ENCODE results near the gene KIAA0040.

DNA sequence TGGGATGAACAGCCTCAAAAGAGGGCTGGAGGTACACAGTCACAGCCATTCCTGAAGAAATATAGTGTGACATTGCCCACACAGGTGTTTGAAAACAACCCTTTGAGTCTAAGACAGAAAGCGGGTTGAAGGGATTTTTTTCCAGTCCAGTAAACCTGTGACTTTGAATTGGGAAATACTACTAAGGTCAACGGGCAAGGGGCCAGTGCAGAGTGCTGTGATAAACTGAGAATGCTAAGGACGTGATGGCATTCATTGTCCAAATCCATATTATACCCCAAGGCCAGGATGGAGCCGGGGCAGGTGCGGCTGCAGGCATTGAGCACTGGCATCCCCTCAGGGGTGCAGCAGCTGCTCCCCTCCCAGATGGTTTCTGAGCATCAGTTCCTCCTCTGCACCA, 36.6 kb downstream of the KIAA0040 start:
- TF ChIP-seq, protein P1, sequence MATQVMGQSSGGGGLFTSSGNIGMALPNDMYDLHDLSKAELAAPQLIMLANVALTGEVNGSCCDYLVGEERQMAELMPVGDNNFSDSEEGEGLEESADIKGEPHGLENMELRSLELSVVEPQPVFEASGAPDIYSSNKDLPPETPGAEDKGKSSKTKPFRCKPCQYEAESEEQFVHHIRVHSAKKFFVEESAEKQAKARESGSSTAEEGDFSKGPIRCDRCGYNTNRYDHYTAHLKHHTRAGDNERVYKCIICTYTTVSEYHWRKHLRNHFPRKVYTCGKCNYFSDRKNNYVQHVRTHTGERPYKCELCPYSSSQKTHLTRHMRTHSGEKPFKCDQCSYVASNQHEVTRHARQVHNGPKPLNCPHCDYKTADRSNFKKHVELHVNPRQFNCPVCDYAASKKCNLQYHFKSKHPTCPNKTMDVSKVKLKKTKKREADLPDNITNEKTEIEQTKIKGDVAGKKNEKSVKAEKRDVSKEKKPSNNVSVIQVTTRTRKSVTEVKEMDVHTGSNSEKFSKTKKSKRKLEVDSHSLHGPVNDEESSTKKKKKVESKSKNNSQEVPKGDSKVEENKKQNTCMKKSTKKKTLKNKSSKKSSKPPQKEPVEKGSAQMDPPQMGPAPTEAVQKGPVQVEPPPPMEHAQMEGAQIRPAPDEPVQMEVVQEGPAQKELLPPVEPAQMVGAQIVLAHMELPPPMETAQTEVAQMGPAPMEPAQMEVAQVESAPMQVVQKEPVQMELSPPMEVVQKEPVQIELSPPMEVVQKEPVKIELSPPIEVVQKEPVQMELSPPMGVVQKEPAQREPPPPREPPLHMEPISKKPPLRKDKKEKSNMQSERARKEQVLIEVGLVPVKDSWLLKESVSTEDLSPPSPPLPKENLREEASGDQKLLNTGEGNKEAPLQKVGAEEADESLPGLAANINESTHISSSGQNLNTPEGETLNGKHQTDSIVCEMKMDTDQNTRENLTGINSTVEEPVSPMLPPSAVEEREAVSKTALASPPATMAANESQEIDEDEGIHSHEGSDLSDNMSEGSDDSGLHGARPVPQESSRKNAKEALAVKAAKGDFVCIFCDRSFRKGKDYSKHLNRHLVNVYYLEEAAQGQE (tag by site-specific recombination; IDR thresholded peaks at IDR 0.05) = no peak
- TF ChIP-seq, protein P2, sequence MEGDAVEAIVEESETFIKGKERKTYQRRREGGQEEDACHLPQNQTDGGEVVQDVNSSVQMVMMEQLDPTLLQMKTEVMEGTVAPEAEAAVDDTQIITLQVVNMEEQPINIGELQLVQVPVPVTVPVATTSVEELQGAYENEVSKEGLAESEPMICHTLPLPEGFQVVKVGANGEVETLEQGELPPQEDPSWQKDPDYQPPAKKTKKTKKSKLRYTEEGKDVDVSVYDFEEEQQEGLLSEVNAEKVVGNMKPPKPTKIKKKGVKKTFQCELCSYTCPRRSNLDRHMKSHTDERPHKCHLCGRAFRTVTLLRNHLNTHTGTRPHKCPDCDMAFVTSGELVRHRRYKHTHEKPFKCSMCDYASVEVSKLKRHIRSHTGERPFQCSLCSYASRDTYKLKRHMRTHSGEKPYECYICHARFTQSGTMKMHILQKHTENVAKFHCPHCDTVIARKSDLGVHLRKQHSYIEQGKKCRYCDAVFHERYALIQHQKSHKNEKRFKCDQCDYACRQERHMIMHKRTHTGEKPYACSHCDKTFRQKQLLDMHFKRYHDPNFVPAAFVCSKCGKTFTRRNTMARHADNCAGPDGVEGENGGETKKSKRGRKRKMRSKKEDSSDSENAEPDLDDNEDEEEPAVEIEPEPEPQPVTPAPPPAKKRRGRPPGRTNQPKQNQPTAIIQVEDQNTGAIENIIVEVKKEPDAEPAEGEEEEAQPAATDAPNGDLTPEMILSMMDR (tag by site-specific recombination; IDR thresholded peaks at IDR 0.05) = no peak
- TF ChIP-seq ZNF677 (tag by site-specific recombination; IDR thresholded peaks at IDR 0.05) = no peak
- TF ChIP-seq ZNF404 (tag by site-specific recombination; IDR thresholded peaks at IDR 0.05) = no peak
- no peak for TF ChIP-seq ZNF202 (tag by site-specific recombination; IDR thresholded peaks at IDR 0.05; ENCODE audit: borderline replicate concordance)
- TF ChIP-seq, protein P3, sequence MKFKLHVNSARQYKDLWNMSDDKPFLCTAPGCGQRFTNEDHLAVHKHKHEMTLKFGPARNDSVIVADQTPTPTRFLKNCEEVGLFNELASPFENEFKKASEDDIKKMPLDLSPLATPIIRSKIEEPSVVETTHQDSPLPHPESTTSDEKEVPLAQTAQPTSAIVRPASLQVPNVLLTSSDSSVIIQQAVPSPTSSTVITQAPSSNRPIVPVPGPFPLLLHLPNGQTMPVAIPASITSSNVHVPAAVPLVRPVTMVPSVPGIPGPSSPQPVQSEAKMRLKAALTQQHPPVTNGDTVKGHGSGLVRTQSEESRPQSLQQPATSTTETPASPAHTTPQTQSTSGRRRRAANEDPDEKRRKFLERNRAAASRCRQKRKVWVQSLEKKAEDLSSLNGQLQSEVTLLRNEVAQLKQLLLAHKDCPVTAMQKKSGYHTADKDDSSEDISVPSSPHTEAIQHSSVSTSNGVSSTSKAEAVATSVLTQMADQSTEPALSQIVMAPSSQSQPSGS (tag by site-specific recombination; IDR thresholded peaks at IDR 0.05; ENCODE audit: low read depth) = no peak
- no peak for TF ChIP-seq ZNF423 (tag by site-specific recombination; IDR thresholded peaks at IDR 0.05)
- no peak for TF ChIP-seq TCF7L2 (IDR thresholded peaks at IDR 0.05; ENCODE audit: borderline replicate concordance, low read depth, low read length)
- TF ChIP-seq, protein P4, sequence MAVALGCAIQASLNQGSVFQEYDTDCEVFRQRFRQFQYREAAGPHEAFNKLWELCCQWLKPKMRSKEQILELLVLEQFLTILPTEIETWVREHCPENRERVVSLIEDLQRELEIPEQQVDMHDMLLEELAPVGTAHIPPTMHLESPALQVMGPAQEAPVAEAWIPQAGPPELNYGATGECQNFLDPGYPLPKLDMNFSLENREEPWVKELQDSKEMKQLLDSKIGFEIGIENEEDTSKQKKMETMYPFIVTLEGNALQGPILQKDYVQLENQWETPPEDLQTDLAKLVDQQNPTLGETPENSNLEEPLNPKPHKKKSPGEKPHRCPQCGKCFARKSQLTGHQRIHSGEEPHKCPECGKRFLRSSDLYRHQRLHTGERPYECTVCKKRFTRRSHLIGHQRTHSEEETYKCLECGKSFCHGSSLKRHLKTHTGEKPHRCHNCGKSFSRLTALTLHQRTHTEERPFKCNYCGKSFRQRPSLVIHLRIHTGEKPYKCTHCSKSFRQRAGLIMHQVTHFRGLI (tag by site-specific recombination; IDR thresholded peaks at IDR 0.05) = no peak
- no peak for TF ChIP-seq SETDB1 (IDR thresholded peaks at IDR 0.05; ENCODE audit: insufficient read length, low read length)
- TF ChIP-seq IKZF3 (tag by site-specific recombination; IDR thresholded peaks at IDR 0.05) = no peak
- TF ChIP-seq, protein P5, sequence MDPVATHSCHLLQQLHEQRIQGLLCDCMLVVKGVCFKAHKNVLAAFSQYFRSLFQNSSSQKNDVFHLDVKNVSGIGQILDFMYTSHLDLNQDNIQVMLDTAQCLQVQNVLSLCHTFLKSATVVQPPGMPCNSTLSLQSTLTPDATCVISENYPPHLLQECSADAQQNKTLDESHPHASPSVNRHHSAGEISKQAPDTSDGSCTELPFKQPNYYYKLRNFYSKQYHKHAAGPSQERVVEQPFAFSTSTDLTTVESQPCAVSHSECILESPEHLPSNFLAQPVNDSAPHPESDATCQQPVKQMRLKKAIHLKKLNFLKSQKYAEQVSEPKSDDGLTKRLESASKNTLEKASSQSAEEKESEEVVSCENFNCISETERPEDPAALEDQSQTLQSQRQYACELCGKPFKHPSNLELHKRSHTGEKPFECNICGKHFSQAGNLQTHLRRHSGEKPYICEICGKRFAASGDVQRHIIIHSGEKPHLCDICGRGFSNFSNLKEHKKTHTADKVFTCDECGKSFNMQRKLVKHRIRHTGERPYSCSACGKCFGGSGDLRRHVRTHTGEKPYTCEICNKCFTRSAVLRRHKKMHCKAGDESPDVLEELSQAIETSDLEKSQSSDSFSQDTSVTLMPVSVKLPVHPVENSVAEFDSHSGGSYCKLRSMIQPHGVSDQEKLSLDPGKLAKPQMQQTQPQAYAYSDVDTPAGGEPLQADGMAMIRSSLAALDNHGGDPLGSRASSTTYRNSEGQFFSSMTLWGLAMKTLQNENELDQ (tag by site-specific recombination; IDR thresholded peaks at IDR 0.05; ENCODE audit: low read depth) = no peak
